ENCODE measurements around the gene BCAS4.

The BCAS4 gene

DNA sequence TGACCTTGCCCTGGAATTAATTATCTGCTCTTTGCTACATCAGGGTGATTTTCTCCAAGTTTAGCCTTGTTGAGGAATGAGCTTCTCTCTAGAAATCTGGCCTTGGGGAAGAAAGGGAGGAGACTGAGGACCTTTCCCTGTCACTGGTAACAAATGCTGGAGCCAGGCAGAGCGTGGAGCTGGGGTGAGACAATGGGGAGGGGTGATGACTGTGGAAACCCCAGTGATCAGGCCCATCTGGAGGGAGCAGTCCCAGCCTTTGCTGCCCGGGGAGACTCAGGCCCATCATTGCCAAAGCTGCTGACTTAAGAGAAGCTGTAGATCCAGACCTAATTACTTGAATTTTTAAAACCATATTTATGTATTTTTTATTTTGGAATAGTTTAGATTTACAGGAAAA lies 31.3 kb downstream of the BCAS4 start:
- no peak for DNase-seq

DNA sequence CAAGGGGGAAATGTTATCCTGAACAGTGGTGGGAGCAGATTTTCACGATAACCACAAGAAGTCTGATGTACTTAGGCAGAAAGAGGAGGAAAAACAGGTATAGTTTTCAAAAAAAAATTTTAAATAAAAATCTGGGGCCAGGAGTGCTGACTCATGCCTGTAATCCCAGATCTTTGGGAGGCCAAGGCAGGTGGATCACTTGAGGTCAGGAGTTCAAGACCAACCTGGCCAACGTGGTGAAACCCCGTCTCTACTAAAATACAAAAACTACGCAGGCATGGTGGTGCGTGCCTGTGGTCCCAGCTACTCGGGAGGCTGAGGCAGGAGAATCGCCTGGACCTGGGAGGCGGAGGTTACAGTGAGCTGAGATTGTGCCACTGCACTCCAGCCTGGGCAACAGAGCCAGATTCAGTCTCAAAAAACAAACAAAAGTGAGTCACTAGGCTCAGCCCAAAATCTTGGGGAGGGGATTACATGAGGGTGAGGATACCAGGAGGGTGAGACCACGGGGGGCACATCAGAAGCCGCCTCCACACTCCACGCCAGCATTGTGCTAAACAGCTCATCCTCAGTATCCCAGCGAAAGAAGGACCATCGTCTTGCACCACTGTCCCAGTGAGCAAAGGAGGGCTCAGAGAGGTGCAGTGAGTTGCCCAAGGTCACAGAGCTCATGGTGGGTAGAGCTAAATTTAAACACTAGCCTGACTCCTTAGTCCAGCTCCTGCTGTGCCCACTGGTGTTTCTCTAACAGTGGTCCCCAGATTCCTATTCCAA lies 33.7 kb downstream of the BCAS4 start:
- DNase-seq = no peak

DNA sequence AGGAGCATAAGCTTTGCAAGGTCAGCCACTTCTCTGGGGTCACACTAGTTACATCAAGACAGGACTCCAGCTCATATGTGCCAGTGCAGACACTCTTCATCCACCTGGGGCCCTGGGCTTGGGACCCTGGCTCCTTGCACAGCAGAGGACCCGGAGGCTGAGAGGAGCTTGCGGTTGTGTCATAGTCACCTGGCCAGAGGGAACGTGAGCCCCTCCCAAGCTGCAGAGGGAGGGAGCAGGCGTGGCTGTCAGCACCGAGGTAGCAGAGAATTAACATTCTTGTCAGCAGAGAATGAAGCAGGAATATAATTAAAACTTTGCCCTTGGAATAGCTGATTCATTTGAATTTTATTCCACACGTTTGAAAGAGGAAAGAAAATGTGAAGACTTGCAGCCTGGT lies 36.8 kb downstream of the BCAS4 start:
- no peak for DNase-seq

DNA sequence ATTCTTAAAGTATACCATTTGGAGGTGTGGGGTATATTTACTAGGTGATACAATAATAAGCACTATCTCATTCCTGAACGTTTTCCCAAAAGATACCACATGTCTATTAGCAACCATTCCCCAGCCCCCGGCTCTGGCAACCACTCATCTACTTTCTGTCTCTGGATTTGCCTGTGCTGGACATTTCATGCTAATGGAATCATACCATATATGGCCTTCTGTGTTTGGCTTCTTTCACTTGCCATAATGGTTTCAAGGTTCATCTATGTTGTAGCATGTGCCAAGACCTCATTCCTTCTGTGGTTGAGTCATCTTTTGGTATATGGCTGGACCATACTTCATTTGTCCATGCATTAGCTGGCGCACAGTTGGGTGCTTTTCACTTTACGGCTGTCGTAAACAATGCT lies 39.7 kb downstream of the BCAS4 start:
- DNase-seq = no peak

DNA sequence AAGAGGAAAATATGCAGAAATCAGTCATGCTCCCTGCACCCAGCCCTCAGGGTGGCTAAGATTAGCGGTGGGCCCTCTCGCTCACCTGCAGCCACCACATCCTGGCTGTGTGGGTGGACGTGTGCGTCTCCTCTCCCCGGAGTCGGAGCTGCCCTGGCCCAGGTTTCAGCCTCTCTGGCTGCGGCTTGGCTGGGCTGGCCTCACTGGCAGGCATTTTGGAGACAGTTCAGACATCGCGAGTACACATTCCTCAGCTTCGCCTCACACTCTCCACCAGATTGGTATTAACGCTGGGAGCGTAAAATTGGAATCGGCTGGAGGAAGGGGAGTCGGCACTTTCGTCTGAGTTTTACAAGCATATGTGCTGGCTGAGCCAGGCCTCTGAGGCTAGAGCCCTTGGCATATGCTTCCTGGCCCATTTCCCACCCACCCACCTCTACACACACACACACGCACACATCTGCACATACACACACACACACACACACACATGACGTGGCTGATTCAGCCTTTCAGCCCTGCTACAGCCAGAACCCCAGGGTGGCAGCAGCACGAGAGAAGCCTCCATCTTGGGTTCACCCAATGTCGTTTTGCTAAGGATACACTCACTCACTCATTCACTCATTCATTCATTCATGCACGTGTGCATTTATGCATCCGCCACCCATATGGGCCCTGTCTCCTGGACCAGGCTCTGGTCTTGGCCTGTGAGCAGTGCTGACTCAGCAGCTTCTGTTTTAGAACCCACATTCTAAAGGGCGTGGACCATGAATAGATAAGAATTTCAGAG lies 42.9 kb downstream of the BCAS4 start:
- peak; percentile 68 for DNase-seq

DNA sequence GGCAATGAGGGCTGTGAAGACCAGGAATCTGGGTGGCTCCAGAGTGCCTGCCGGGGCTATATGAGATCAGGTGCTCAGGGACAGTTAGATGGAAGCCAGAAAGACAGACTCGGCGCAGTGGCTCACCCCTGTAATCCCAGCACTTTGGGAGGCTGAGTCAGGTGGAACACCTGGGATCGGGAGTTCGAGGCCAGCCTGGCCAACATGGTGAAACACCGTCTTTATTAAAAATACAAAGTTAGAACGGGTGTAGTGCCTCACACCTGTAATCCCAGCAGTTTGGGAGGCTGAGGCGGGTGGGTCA lies 43.4 kb downstream of the BCAS4 start:
- DNase-seq = no peak

DNA sequence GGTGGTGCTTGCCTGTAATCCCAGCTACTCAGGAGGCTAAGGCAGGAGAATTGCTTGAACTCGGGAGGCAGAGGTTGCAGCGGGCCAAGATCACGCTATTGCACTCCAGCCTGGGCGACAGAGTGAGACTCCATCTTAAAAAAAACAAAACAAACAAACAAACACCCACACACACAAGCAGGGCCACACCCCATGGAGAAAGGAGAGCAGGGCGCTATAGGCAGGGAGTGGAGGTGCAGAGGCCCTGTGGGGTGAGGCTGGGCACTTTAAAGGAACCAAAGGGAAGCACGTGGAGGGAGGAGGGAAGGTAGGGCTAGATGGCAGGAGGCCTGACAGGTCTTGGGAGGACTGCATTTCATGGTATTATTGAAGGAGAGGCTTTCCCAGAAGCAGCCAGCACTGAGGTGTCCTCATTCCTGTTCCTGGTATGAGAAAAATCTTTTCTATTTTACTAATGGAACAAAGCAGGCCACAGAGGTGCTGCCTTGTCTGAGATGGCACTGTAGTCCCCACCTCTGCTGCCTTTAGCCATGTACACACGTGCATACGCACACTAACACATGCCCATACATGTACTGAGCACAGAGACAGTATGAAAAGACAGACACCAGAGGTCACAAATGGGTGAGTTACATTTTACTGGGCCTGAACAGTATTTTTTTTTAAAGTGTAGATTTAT lies 44.0 kb downstream of the BCAS4 start:
- no peak for DNase-seq

DNA sequence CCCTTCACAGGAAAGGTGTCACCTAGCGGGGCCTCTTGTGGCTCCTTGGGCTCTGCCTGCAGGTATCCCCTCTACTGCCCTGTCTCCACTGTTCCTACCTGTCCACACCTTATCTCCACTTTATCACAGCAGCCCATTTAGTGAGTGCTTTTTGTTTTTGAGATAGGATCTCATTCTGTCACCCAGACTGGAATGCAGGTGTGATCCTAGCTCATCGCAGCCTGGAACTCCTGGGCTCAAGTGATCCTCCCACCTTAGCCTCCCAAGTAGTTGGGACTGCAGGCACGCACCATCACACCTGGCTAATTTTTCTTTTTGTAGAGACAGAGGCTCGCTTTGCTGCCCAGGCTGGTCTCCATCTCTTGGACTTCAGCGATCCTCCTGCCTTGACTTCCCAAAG lies 48.0 kb downstream of the BCAS4 start:
- no peak for DNase-seq

DNA sequence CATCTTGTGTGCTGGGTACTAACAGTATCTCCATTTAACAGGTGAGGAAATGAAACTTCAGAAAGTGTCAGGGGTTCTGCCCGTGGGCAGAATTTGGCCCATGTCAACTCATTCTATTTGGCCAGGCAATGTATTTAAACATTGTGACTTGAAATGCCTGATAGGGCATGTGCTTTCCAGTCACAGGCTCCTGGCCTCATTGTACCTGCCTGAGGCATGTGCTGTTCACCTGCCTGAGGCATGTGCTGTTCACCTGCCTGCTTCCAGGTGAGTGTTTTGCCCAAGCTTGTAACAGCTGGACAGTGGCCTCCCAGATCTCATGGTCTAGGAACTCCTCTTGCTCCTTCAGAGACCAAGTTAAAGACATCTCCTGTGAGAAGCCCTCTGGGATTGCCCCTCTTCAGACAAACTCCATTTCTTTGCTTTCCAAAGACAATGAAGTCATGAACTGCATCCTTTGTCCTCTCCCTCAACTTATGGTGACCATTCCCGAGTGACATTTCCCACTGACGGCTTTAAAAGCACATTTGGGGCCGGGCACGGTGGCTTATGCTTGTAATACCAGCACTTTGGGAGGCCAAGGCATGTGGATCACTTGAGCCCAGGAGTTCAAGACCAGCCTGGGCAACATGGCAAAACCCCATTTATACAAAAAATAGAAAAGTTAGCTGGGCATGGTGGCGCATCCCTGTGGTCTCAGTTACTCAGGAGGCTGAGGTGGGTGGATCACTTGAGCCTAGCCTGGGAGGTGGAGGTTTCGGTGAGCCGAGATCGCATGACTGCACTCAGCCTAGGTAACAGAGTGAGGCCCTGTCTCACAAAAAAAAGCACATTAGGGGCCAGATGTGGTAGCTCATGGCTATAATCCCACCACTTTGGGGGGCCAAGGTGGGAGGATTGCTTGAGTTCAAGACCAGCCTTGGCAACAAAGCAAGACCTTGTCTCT lies 48.7 kb downstream of the BCAS4 start:
- DNase-seq = no peak

DNA sequence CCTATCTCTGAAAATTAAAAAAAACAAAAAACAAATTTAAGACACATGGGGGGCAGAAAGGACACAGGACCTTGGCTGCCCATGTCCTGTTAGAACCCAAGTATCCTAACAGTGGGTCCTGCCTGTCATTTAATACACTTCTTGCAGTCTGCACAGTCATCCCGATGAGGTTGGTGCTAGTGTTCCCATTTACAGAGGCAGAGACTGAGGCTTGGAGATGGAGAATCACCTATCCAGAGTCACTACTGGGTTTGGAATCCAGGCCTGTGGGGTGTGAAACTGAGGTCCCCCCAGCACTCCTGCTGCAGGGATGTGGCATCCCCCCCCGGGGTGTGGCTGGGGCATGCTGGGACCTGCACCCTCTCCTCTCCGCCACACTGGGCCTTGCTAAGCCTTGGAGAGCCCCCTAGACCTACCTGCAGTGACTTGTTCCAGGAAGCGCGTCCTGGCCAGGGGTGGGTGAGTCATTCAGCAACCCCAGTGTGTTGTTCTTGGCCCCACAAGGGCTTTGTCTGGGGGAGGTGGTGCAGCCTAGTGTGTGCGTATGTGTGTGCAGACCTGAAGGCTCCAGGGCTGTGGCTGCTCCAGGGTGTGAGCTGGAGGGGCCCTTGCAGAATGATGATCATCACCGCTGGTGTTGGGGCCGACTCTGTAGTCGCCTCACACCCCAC lies 49.7 kb downstream of the BCAS4 start:
- no peak for DNase-seq

DNA sequence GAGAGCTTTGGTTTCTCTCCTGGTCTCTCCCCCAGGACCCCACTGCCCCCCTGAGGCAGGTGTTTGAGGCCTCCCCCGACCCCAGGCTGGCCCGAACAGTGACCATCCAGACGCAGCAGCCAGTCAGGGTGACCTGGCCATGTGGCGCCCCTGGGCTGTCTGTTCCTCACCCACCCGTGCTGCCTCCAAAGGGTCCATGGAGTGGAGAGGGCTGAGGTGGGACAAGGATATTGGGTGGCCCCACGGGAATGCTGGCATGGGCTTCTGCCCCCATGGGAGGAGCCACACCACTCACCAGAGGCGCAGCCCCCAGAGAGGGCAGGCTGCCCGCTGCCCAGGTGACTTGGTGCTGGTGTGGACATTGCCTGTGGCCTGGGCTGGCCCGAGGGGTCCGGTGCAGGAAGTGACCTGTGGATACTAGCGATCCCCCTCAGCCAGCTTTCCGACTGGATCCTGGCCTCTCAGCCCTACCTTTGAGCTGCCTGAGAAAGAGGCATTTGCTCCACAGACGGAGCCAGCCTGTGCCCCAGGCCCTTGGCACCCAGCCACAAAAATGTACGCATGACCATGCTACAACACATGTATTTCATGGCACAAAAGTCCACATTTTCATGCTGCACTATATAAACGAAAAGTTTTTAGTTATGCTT lies 50.8 kb downstream of the BCAS4 start:
- DNase-seq = peak; percentile 26

DNA sequence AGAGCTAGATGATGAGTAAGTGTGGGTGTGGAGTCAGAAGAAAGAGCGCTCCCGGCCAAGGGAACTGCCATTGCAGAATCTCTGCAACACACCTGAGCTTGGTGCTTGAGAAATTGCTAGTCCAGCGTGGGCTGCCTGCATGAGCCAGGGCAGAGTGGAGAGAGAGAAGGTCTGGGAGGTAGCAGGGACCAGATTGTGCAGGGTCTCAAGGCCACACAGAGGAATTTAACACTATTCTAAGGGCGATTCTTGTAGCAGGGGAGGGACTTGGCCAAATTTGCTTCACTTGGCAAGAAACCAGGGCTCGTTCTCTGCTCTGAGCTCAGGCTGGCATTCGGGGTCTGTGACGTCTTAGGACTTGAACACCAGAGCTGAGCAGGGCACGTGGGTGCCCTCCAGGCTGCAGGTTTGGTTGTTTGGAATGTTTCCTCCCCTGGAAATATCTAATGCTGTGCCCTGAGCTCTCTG lies 53.5 kb downstream of the BCAS4 start:
- DNase-seq = peak; percentile 54

DNA sequence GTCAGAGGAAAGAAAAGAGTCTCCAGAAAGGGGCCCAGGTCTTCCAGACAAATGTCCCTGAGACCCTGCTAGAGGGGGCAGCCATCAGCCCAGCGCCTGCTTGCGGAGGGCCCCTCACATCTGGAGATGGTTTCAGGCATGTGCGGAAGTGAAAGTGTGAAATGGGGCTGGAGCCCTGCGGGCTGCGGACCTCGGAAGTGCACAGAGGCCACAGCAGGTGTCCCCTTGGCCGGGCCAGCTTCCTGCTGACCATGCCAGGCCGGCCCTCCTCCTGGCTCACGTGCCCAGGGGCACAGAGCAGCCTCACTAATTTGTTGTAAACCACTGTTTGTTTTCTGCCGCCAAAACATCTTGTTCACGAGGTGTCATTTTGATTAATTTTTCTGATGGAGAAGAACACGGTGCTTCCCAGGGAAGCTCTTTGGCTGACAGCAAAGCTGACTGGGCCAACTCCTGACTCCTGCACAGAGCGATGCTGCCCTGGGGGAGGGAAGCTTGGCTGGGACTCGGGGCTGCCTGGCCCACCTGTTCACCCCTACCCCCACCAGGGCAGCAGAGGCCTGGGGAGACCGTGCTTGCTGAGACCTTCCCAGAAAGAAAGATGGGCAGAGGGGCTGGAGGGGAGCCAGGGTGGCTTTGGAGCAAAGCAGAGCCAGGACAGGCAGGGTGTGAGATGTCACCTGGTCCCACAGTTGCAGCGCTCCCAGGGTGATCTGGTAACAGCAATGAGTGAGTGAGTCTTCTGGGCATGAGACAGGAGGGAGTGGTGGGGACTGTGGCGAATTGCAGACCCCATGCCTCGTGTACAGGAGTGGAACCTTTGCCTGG lies 54.2 kb downstream of the BCAS4 start:
- peak; percentile 32 for DNase-seq

DNA sequence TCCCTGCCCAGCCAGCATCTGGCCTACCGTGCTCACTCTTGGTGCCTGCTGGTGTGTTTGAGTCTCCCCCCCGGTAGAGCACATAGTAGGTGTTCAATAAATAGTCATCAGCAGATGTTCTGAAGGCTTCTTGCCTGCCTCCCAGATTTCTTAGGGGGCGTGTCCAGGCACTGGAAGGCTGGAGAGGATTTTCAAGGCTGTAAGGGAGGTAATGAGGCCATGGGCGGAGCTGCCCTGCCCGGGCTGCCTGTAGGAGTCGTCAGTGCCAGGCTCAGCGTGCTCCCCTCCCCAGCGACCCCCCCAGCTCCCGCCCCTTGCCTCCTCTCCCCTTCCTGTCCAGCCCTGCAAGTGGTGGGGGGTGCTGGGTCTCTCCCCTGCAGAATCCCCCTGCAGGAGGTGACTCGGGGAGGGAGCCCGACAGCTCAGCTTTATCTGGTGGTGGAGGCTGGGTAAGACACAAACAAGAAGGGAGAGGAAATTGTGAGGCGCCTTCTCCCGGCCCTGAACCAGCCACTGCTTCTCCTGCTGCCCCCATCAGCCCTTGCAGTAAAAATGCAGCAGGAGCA lies 55.9 kb downstream of the BCAS4 start:
- peak; percentile 30 for DNase-seq

DNA sequence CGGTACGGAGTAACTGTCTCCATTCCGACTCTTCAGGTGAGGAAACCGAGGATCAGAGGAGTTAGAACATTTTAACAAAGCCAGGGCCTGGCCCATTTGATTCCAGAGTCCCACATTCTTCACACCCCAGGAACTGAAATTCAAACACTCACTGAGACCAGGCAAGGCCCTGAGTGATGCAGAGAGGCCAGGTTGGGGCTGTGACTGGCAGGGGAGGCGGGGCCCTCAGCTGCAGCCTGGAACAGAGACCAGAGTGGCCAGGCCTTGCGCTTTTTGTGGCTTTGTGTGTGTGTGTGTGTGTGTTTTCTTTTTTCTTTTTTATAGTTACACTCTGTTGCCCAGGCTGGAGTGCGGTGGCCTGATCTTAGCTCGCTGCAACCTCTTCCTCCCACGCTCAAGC lies 57.2 kb downstream of the BCAS4 start:
- no peak for DNase-seq

DNA sequence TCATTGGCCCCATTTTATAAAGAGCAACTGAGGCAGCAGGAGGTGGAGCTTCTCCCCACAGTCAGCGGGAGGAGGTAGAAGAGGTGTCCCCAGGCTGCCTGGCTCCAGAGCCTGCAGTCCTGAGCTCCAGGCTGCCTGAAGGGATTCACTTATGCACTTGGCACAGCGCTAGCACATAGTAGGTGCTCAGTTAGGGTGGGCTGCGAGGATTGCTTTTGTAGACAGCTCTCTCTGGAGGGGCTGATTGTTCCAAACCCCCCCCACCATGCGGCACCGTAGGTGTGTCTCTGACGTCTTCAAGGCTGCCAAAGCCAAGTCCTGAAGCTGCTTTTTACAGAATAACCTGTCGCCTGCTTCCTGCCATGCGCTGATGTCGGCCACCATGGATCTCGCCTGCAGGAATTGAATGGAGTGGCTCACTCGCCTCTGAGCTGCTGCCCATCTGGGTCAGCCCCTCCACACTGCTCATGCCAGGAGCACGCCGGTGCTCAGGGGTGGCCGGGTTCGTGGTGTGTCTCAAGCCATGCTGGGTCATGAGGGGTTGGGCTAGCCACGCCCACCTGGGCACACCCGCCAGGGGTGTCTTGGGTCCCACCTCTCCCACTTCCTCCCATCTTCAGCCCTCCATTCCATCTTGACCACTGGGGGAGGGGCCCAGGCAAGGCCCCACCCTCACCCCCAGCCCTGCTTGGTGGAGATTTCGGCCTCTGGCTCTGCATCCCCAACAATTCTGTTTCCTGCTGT lies 59.8 kb downstream of the BCAS4 start:
- DNase-seq = no peak

DNA sequence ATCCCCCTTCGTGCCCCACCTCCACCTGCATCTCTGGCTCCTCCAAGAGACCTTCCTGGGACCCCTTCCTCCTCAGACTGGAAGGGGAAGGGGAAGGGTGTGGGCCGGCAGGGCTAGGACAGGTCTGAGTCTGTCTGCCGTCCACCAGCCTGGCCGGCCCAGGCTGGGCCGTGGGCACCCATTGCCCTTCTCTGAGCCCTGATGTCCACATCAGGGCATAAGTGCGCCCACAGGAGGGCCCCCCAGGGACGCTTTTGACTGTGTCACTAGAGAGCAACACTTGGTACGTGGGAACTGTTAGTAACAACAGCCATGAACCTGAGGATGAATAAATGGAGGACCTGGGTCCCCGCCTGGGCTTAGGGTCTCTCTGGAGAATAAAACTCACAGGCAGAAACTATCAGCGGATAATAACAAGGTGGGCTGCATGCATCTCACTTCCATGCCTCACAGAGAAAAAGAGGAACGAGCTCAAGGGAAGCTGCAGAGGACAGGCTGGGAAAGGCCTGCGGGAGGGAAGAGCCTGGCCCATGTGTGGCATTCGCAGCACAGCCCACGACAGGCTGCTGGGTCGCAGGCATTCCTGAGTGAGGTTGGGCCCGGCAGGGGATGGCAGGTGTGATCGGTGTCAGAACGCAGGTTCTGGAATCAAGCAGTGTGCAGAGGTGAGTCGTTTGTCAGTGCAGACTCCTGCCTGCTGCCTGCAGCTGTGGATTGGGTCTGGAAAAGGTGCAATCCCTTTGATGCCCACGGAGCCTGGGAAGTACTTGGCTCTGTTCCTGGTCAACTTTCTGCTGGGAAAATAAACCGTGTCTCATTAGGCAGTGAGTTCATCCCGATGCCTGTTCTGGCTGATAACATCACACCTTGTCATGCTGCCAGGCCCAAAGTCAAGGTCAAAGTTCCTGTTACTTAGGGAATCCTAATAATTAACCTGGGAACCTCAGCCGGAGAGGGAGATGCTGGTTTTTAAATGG lies 60.9 kb downstream of the BCAS4 start:
- DNase-seq = no peak

DNA sequence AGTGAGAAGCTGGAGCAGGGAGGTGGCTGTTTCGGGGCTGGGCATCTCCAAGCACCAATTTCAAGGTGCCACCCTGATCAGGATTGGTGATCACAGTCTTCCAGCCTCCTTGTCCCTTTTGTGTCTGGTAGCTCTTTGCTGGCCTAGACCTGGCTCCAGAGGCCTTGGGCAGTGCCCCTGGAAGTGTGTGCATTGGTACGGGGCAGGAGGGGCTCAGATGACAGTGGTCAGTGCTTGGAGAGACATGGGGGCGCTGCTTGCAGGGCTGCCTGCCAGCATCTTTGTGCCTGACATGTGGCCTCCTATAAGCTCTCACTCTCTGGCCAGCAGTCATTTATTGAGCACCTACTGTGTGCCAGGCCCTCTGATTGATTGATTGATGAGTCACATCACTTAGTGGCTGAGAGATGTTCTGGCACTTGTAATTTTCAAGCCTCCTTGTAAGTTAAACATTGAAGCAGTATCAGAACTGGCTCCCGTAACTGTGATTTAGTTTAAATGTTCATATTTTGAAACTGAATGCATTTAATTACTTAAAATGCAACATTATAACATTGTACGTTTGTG lies 61.7 kb downstream of the BCAS4 start:
- DNase-seq = no peak

Data from eye (tissue), 1 donor.